ENCODE results near the gene OBSCN. TPM values are rescaled to one million over a fixed set of nuclear protein-coding genes. Genes with fewer than 3 reads are reported as not detected.

The OBSCN gene
- total RNA-seq, 1 donor from 2014 or later = 316 TPM

- H3K4me3 ChIP-seq = no peak overlapping the region
- peaks cover 12% of the 10 kb centered on the region for H3K36me3 ChIP-seq
- no peaks in the 10 kb centered on the region for H3K9me3 ChIP-seq (replicated peaks)
- intact Hi-C loops (cut with micrococcal nuclease) = no loop called here
- peaks cover 28% of the 10 kb centered on the region for H3K4me1 ChIP-seq
- H3K27ac ChIP-seq (replicated peaks) = no peak overlapping the region
- H3K27me3 ChIP-seq (ENCODE audit: low read depth) = no peaks in the 10 kb centered on the region
- no peak for DNase-seq
- no peak for TF ChIP-seq CTCF (IDR thresholded peaks at IDR 0.05; ENCODE audit: borderline replicate concordance)
Observed at GRCh38 chr1:228177721-228178710, 29.8 kb upstream of the OBSCN start.

GRCh38 chr1:228178737-228179684 lies 28.8 kb upstream of the OBSCN start:
- no peaks in the 10 kb centered on the region for H3K27me3 ChIP-seq (ENCODE audit: low read depth)
- peaks cover 28% of the 10 kb centered on the region for H3K4me1 ChIP-seq
- H3K9me3 ChIP-seq (replicated peaks) = no peaks in the 10 kb centered on the region
- H3K4me3 ChIP-seq = no peak overlapping the region
- TF ChIP-seq CTCF (IDR thresholded peaks at IDR 0.05; ENCODE audit: borderline replicate concordance) = no peak
- no peak overlapping the region for H3K27ac ChIP-seq (replicated peaks)
- peaks cover 12% of the 10 kb centered on the region for H3K36me3 ChIP-seq
- intact Hi-C loops (cut with micrococcal nuclease) = no loop called here
- no peak for DNase-seq

- no peaks in the 10 kb centered on the region for H3K27me3 ChIP-seq (ENCODE audit: low read depth)
- H3K36me3 ChIP-seq = peaks cover 3% of the 10 kb centered on the region
- intact Hi-C loops (cut with micrococcal nuclease) = no loop called here
- H3K27ac ChIP-seq (replicated peaks) = no peak overlapping the region
- H3K4me1 ChIP-seq = peaks cover 23% of the 10 kb centered on the region
- H3K4me3 ChIP-seq = no peak overlapping the region
- DNase-seq = no peak
- H3K9me3 ChIP-seq (replicated peaks) = no peaks in the 10 kb centered on the region
- peak; percentile 35 for TF ChIP-seq CTCF (IDR thresholded peaks at IDR 0.05; ENCODE audit: borderline replicate concordance)
Observed at GRCh38 chr1:228180271-228180958, 27.4 kb upstream of the OBSCN start.

- H3K9me3 ChIP-seq (replicated peaks) = no peaks in the 10 kb centered on the region
- DNase-seq = no peak
- intact Hi-C loops (cut with micrococcal nuclease) = no loop called here
- no peaks in the 10 kb centered on the region for H3K36me3 ChIP-seq
- no peaks in the 10 kb centered on the region for H3K27me3 ChIP-seq (ENCODE audit: low read depth)
- H3K4me1 ChIP-seq = peaks cover 16% of the 10 kb centered on the region
- no peak for TF ChIP-seq CTCF (IDR thresholded peaks at IDR 0.05; ENCODE audit: borderline replicate concordance)
- no peak overlapping the region for H3K27ac ChIP-seq (replicated peaks)
- no peak overlapping the region for H3K4me3 ChIP-seq
Observed at GRCh38 chr1:228180959-228181644, 26.7 kb upstream of the OBSCN start.

Data from left ventricle myocardium inferior (tissue), 1 donor.